Activated CD4-positive, alpha-beta T cell treated with anti-CD3 and anti-CD28 coated beads for 36 hours (primary cell): ENCODE measurements around the gene RAB3IL1. TPM values are rescaled to one million over a fixed set of nuclear protein-coding genes. Genes with fewer than 3 reads are reported as not detected.
"Not testable (repeated sequence)": the region's sequence is repeated elsewhere in the genome, so short reads cannot be mapped to it uniquely, and the experiment has no call there.

Source experiments
- ATAC-seq: fragments of 200-7000 bp; cut with Tn5 transposase; one replicate; pipeline ENCODE4 v1.10.0; 2021; ENCODE audit warnings: mild to moderate bottlenecking, moderate library complexity
- CTCF ChIA-PET: fragments of 350-600 bp; sonication (Branson Sonifier 250); formaldehyde crosslinking; loops from one replicate; lab custom pipeline; 2021; ENCODE audit warnings: antibody characterized with exemption; lab: Charles Lee
- POLR2A ChIA-PET: fragments of 350-600 bp; sonication (Branson Sonifier 250); formaldehyde crosslinking; loops from one replicate; lab custom pipeline; 2021; ENCODE audit warnings: antibody characterized with exemption, inconsistent platforms; lab: Charles Lee
- DNase-seq: peaks from one replicate; pipeline ENCODE4 v3.0.0-alpha.2; 2020
- H3K27ac Mint-ChIP-seq: one replicate; pipeline ENCODE4 v1.8.0; 2021; ENCODE audit warnings: mixed read lengths
- H3K27me3 Mint-ChIP-seq: one replicate; pipeline ENCODE4 v1.8.0; 2021; ENCODE audit warnings: mixed read lengths
- H3K36me3 Mint-ChIP-seq: one replicate; pipeline ENCODE4 v1.8.0; 2021; ENCODE audit warnings: low read depth, mixed read lengths
- H3K4me1 Mint-ChIP-seq: one replicate; pipeline ENCODE4 v1.8.0; 2021; ENCODE audit warnings: mixed read lengths
- H3K4me3 Mint-ChIP-seq: one replicate; pipeline ENCODE4 v1.8.0; 2021; ENCODE audit warnings: mild to moderate bottlenecking, moderate library complexity, mixed read lengths
- H3K9me3 Mint-ChIP-seq: one replicate; pipeline ENCODE4 v1.8.0; 2021; ENCODE audit warnings: low read depth, mixed read lengths
- intact Hi-C, 2 experiments: fragments of 100-400 bp; cut with DNase I in 1 of 2; cut with micrococcal nuclease in 1 of 2; formaldehyde crosslinking; loops; one replicate each; pipeline versions ENCODE4 v1.14.2 to v1.15.1; 2022 to 2024; cut with DNase I, micrococcal nuclease
- total RNA-seq, 2 experiments: library from RNA; stranded (reverse); gene quantifications; one replicate each; pipeline ENCODE4 v1.2.3, GENCODE V29; 2021

Gene RAB3IL1
- total RNA-seq, 2 experiments from 2014 or later: 0.09 TPM; not detected in 1

- CTCF ChIA-PET: interaction anchor here (0.9 kb wide), 1 partner anchor 64 kb away, joined by 3 read pairs; no protein-coding TSS in a partner anchor
- no peaks in the 10 kb centered on the region for H3K9me3 Mint-ChIP-seq
- ATAC-seq: no peak
- intact Hi-C loops: no loop called here
- H3K27me3 Mint-ChIP-seq: no peaks in the 10 kb centered on the region
- no peak overlapping the region for H3K27ac Mint-ChIP-seq
- H3K36me3 Mint-ChIP-seq: no peaks in the 10 kb centered on the region
- no peak for DNase-seq
- POLR2A ChIA-PET: no interaction called here
- no peak overlapping the region for H3K4me3 Mint-ChIP-seq
- H3K4me1 Mint-ChIP-seq: no peaks in the 10 kb centered on the region
Measured at GRCh38 chr11:61882879-61883278, 34.5 kb downstream of the RAB3IL1 start.

GRCh38 chr11:61882267-61882666, 35.1 kb downstream of the RAB3IL1 start:
- H3K4me1 Mint-ChIP-seq, intact Hi-C loops, H3K27me3 Mint-ChIP-seq, ATAC-seq, H3K9me3 Mint-ChIP-seq, POLR2A ChIA-PET, DNase-seq, H3K27ac Mint-ChIP-seq, H3K4me3 Mint-ChIP-seq, H3K36me3 Mint-ChIP-seq: not testable (repeated sequence)
- CTCF ChIA-PET: interaction anchor here (2.2 kb wide), 1 partner anchor 65 kb away, joined by 5 read pairs; no protein-coding TSS in a partner anchor

GRCh38 chr11:61881397-61881796, 36.0 kb downstream of the RAB3IL1 start:
- no peaks in the 10 kb centered on the region for H3K4me1 Mint-ChIP-seq
- no peak for ATAC-seq
- no peak overlapping the region for H3K4me3 Mint-ChIP-seq
- ChIA-PET CTCF (interaction anchor here (0.9 to 2.2 kb wide), 4 partner anchors 16 to 201 kb away, joined by 3 to 5 read pairs (median 4); no protein-coding TSS in a partner anchor), POLR2A (no interaction called here)
- no peaks in the 10 kb centered on the region for H3K9me3 Mint-ChIP-seq
- no peak overlapping the region for H3K27ac Mint-ChIP-seq
- no peaks in the 10 kb centered on the region for H3K36me3 Mint-ChIP-seq
- DNase-seq: no peak
- intact Hi-C loops: no loop called here
- no peaks in the 10 kb centered on the region for H3K27me3 Mint-ChIP-seq

- CTCF ChIA-PET: interaction anchor here (0.6 to 2.2 kb wide), 4 partner anchors 17 to 202 kb away, joined by 3 to 8 read pairs (median 4); no protein-coding TSS in a partner anchor
- no peaks in the 10 kb centered on the region for H3K36me3 Mint-ChIP-seq
- no peak overlapping the region for H3K4me3 Mint-ChIP-seq
- no peaks in the 10 kb centered on the region for H3K9me3 Mint-ChIP-seq
- ATAC-seq (no peak), DNase-seq (no peak)
- intact Hi-C loops: no loop called here
- no peaks in the 10 kb centered on the region for H3K27me3 Mint-ChIP-seq
- POLR2A ChIA-PET: no interaction called here
- no peaks in the 10 kb centered on the region for H3K4me1 Mint-ChIP-seq
- H3K27ac Mint-ChIP-seq: no peak overlapping the region
Measured at GRCh38 chr11:61880454-61880853, 36.9 kb downstream of the RAB3IL1 start.

GRCh38 chr11:61880031-61880430, 37.3 kb downstream of the RAB3IL1 start:
- ATAC-seq: no peak

GRCh38 chr11:61879152-61879551, 38.2 kb downstream of the RAB3IL1 start:
- intact Hi-C loops: no loop called here
- Mint-ChIP-seq H3K27me3 (no peaks in the 10 kb centered on the region), H3K4me3 (no peak overlapping the region), H3K9me3 (no peaks in the 10 kb centered on the region), H3K36me3 (no peaks in the 10 kb centered on the region), H3K4me1 (no peaks in the 10 kb centered on the region), H3K27ac (no peak overlapping the region)
- CTCF ChIA-PET: interaction anchor here (1.3 kb wide), 1 partner anchor 203 kb away, joined by 8 read pairs; no protein-coding TSS in a partner anchor
- DNase-seq (no peak), ATAC-seq (no peak)
- POLR2A ChIA-PET: no interaction called here

More at GRCh38 chr11:61880031-61880430, 37.3 kb downstream of the RAB3IL1 start:
- Mint-ChIP-seq H3K27ac (no peak overlapping the region), H3K4me1 (no peaks in the 10 kb centered on the region), H3K36me3 (no peaks in the 10 kb centered on the region), H3K27me3 (no peaks in the 10 kb centered on the region), H3K4me3 (no peak overlapping the region), H3K9me3 (no peaks in the 10 kb centered on the region)
- no peak for DNase-seq
- intact Hi-C loops: no loop called here
- ChIA-PET POLR2A (no interaction called here), CTCF (interaction anchor here (1.3 to 2.2 kb wide), 2 partner anchors 67 to 202 kb away, joined by 5 to 8 read pairs; no protein-coding TSS in a partner anchor)

- Mint-ChIP-seq H3K27ac (no peak overlapping the region), H3K27me3 (peaks cover 3% of the 10 kb centered on the region), H3K4me3 (no peak overlapping the region), H3K9me3 (no peaks in the 10 kb centered on the region), H3K4me1 (peaks cover 2% of the 10 kb centered on the region), H3K36me3 (no peaks in the 10 kb centered on the region)
- CTCF ChIA-PET: interaction anchor here (0.9 to 1.7 kb wide), 4 partner anchors 23 to 373 kb away, joined by 3 to 6 read pairs (median 5); no protein-coding TSS in a partner anchor
- DNase-seq (no peak), ATAC-seq (no peak)
- intact Hi-C loops: no loop called here
- POLR2A ChIA-PET: no interaction called here
Measured at GRCh38 chr11:61875698-61876097, 41.7 kb downstream of the RAB3IL1 start.

- H3K27me3 Mint-ChIP-seq: peaks cover 3% of the 10 kb centered on the region
- no peak overlapping the region for H3K4me3 Mint-ChIP-seq
- H3K9me3 Mint-ChIP-seq: no peaks in the 10 kb centered on the region
- H3K27ac Mint-ChIP-seq: no peak overlapping the region
- CTCF ChIA-PET: interaction anchor here (0.6 to 1.7 kb wide), 4 partner anchors 24 to 233 kb away, joined by 3 to 6 read pairs (median 5); no protein-coding TSS in a partner anchor
- H3K4me1 Mint-ChIP-seq: peaks cover 2% of the 10 kb centered on the region
- POLR2A ChIA-PET: no interaction called here
- intact Hi-C loops: no loop called here
- H3K36me3 Mint-ChIP-seq: no peaks in the 10 kb centered on the region
- ATAC-seq (no peak), DNase-seq (no peak)
Measured at GRCh38 chr11:61874853-61875252, 42.5 kb downstream of the RAB3IL1 start.

GRCh38 chr11:61874377-61874809, 43.0 kb downstream of the RAB3IL1 start:
- peaks cover 3% of the 10 kb centered on the region for H3K27me3 Mint-ChIP-seq
- no peak for DNase-seq
- CTCF ChIA-PET: interaction anchor here (1.6 to 2.2 kb wide), 3 partner anchors 24 to 233 kb away, joined by 5 to 8 read pairs (median 6); no protein-coding TSS in a partner anchor
- H3K4me1 Mint-ChIP-seq: peaks cover 2% of the 10 kb centered on the region
- intact Hi-C loops: no loop called here
- no peaks in the 10 kb centered on the region for H3K9me3 Mint-ChIP-seq
- H3K36me3 Mint-ChIP-seq: no peaks in the 10 kb centered on the region
- no peak overlapping the region for H3K4me3 Mint-ChIP-seq
- ATAC-seq: no peak
- no peak overlapping the region for H3K27ac Mint-ChIP-seq
- POLR2A ChIA-PET: no interaction called here

GRCh38 chr11:61873588-61874376, 43.6 kb downstream of the RAB3IL1 start:
- H3K9me3 Mint-ChIP-seq: no peaks in the 10 kb centered on the region
- CTCF ChIA-PET: interaction anchor here (1.7 to 2.2 kb wide), 2 partner anchors 25 to 73 kb away, joined by 6 to 8 read pairs; no protein-coding TSS in a partner anchor
- POLR2A ChIA-PET: no interaction called here

GRCh38 chr11:61872935-61873565, 44.3 kb downstream of the RAB3IL1 start:
- Mint-ChIP-seq H3K27ac (no peak overlapping the region), H3K4me3 (no peak overlapping the region), H3K4me1 (peaks cover 2% of the 10 kb centered on the region), H3K36me3 (no peaks in the 10 kb centered on the region), H3K27me3 (peaks cover 3% of the 10 kb centered on the region), H3K9me3 (no peaks in the 10 kb centered on the region)
- ATAC-seq (no peak), DNase-seq (no peak)
- ChIA-PET POLR2A (no interaction called here), CTCF (interaction anchor here (1.5 to 2.2 kb wide), 2 partner anchors 74 to 209 kb away, joined by 6 to 8 read pairs; no protein-coding TSS in a partner anchor)
- intact Hi-C loops: no loop called here

More at GRCh38 chr11:61873588-61874376, 43.6 kb downstream of the RAB3IL1 start:
- intact Hi-C loops: no loop called here
- no peak overlapping the region for H3K27ac Mint-ChIP-seq
- no peaks in the 10 kb centered on the region for H3K36me3 Mint-ChIP-seq
- DNase-seq: no peak
- peaks cover 3% of the 10 kb centered on the region for H3K27me3 Mint-ChIP-seq
- H3K4me3 Mint-ChIP-seq: no peak overlapping the region
- H3K4me1 Mint-ChIP-seq: peaks cover 2% of the 10 kb centered on the region
- no peak for ATAC-seq
